Lower leg skin (tissue), 3 donors: ENCODE measurements around the gene PTPN13.

ENCODE experiments used
- POLR2A ChIP-seq, 2 donors: fragments of 450-650 bp; IDR thresholded peaks; one replicate each; pipeline ENCODE4 v1.6.1; 2016 to 2017; ENCODE audit warnings: antibody characterized with exemption in 2 of 2, mild to moderate bottlenecking in 1 of 2, moderate library complexity in 1 of 2
- TF ChIP-seq, protein P1 (sequence below), 3 donors: fragments of 450-650 bp; IDR thresholded peaks; one replicate each; pipeline ENCODE4 v1.5.1; 2016; ENCODE audit warnings: antibody characterized with exemption in 3 of 3, mild to moderate bottlenecking in 3 of 3, moderate library complexity in 2 of 3

DNA sequence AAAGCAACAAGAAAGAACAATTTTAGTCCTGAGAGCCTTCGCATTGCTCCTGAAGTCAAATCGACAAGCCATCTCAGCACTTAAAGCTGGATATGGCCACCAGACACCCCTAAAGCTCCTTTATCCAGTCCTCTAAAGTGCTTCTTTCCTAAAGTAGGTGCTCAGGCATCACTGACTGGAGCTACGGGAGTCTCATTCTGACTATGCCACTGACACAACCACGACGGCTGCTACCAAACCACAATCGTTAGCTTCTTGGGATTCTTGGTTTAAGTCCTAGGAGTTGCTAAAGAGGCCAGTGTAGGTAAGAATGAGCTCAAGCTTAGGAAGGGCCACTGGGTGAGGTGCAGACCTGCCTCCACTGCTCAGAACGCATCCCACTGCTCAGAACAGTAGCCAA, 254.0 kb downstream of the PTPN13 start:
- TF ChIP-seq, protein P1, sequence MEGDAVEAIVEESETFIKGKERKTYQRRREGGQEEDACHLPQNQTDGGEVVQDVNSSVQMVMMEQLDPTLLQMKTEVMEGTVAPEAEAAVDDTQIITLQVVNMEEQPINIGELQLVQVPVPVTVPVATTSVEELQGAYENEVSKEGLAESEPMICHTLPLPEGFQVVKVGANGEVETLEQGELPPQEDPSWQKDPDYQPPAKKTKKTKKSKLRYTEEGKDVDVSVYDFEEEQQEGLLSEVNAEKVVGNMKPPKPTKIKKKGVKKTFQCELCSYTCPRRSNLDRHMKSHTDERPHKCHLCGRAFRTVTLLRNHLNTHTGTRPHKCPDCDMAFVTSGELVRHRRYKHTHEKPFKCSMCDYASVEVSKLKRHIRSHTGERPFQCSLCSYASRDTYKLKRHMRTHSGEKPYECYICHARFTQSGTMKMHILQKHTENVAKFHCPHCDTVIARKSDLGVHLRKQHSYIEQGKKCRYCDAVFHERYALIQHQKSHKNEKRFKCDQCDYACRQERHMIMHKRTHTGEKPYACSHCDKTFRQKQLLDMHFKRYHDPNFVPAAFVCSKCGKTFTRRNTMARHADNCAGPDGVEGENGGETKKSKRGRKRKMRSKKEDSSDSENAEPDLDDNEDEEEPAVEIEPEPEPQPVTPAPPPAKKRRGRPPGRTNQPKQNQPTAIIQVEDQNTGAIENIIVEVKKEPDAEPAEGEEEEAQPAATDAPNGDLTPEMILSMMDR (IDR thresholded peaks at IDR 0.05), result no peak
- TF ChIP-seq POLR2A (IDR thresholded peaks at IDR 0.05), result no peak
